HUDEP-2 (cell line): ENCODE data around the gene SCAF1.

ENCODE experiments used
- DNase-seq, 76 experiments: peaks; one replicate each; lab custom pipeline; 2025; ENCODE audit not compliant: unreplicated experiment in 76 of 76; lab: John Stamatoyannopoulos, UW

The SCAF1 gene

DNA sequence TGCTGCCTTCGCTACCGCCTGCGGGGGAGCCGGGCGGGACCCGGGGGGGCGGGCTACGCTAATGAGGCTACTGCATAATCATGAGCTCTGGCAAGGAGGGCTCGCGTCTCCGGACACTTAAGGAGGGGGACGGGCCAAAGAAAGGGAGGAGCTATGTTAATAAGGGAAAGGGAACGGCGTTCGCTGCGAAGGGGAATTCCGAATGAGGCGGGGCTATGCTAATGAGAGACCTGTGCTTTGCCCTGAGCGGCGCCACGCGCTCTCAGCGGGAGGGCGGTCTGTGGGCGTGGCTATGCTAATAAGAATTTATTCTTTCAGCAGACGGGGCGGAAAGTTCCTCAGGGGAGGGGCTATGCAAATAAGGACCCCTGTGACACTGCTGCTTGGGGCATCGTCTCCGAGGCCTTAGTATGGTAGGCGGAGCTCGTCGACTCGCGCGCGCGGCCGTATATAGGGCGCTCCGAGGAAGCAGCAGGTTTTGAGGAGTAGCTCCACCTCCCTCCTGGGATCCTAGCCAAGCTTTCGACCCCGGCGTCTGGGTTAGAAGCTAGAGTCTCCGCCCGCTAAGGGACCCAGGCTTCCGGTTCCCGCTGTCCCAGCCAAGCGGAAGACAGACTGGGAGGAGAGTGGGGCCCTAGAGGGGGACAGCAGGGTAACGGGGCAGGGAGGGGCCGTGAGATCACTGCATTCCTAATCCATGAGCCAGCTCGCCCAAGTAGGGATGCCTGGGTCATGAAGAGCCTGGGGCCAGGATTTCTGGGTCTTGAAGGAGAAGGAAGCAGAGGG, 1.7 kb upstream of the SCAF1 start, which contains the start of gene RRAS:
Gene RRAS, minus strand, starts transcription at position 31 of the 786 bp plus-strand sequence. CDS start 45 bp downstream, outside the sequence.
- DNase-seq, result peak; percentile 85 to 100 (median 100)

DNA sequence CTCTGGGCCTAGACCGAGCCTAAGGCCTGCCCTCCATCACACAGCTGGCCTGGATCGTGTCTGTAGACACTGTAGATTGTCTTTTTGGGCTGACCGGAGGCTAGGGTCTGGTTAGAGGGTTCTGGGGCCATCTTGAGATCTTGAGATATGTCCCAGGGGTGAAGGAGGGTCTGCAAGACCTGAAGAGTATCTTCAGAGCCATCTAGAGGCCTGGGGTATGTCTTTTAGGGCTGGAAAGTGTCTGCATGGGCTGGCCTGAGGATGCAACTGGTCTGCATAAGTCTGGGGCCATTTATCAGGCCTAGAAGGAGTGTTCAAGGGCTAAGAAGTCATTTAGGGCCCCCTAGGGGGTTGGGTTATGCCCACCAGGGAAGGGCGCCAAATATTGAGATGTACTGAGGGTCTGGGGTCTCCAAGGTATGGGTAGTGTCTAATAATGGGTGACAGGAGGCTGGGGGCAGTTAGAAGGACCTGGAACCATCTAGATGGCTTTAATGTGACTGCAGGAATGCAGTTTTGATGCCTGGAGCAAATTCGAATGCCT, 555 bp downstream of the SCAF1 start:
- peak in 1 of 76 experiments; percentile 35 for DNase-seq

GRCh38 chr19:49643466-49643865, 1.5 kb downstream of the SCAF1 start:
- DNase-seq, result peak in 50 of 76 experiments; percentile 15 to 69 (median 38)

DNA sequence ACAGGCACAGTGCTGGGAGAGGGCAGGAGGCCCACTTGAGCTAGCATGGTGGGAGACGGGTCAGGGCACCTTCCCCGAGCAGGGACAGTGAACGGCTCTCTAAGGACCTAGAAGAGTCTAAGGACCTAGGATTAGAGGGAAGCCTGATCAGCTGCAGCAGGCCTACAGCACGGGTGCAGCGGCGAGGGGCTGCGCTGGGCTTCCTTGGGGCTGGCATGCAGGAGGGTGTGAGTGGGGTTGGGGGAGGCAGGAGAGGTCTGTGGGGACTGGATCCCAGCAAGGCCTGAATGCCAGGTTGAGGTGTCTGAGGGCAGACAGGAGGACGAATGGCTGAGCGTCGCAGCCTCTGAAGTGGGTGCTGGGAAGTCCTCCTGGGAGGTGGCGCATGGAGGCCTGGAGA, 3.6 kb downstream of the SCAF1 start:
- DNase-seq, result no peak

- DNase-seq, result no peak
Measured at GRCh38 chr19:49645995-49646394, 4.0 kb downstream of the SCAF1 start.

DNA sequence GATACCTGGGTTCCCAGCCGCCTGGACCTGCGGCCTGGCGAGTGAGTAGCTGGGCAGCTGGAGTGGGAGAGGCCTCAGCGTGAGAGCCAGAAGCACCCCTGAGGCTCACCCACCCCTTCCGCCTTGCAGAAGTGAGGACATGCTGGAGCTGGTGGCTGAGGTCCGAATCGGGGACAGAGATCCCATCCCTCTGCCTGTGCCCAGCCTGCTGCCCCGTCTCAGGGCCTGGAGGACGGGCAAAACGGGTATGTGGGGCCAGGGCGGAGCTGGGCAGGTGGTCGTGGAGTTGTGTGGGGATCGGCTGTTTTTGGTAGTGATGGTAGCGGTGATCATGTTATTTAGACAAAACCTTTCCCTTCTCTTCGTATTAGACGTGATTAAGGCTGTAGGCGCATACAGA, 4.6 kb downstream of the SCAF1 start:
- no peak for DNase-seq

GRCh38 chr19:49651029-49651819, 9.2 kb downstream of the SCAF1 start:
- no peak for DNase-seq

- no peak for DNase-seq
Measured at GRCh38 chr19:49651820-49652550, 10.0 kb downstream of the SCAF1 start.

DNA sequence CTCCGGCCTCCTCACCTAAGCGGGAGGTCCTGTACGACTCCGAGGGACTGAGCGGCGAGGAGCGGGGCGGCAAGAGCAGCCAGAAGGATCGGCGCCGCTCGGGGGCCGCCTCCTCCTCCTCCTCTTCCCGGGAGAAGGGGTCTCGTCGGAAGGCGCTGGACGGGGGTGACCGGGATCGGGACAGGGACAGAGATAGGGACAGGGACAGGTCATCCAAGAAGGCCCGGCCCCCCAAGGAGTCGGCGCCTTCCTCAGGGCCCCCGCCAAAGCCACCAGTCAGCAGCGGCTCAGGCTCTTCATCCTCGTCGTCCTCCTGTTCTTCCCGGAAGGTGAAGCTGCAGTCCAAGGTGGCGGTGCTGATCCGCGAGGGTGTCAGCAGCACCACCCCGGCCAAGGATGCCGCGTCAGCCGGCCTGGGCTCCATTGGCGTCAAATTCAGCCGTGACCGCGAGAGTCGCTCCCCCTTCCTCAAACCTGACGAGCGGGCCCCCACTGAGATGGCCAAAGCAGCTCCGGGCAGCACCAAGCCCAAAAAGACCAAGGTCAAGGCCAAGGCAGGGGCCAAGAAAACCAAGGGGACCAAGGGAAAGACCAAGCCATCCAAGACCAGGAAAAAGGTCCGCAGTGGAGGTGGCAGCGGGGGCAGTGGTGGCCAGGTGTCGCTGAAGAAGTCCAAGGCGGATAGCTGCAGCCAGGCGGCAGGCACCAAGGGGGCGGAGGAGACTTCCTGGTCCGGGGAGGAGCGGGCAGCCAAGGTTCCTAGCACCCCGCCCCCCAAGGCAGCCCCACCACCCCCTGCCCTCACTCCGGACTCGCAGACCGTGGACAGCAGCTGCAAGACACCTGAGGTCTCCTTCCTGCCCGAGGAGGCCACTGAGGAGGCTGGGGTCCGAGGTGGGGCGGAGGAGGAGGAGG, 10.8 kb downstream of the SCAF1 start:
- DNase-seq, result no peak

- DNase-seq, result no peak
Measured at GRCh38 chr19:49653466-49653806, 11.4 kb downstream of the SCAF1 start.

- DNase-seq, result no peak
Measured at GRCh38 chr19:49654581-49654980, 12.6 kb downstream of the SCAF1 start.

GRCh38 chr19:49655570-49656455, 13.8 kb downstream of the SCAF1 start:
- DNase-seq, result no peak

GRCh38 chr19:49656456-49657109, 14.6 kb downstream of the SCAF1 start:
- no peak for DNase-seq

DNA sequence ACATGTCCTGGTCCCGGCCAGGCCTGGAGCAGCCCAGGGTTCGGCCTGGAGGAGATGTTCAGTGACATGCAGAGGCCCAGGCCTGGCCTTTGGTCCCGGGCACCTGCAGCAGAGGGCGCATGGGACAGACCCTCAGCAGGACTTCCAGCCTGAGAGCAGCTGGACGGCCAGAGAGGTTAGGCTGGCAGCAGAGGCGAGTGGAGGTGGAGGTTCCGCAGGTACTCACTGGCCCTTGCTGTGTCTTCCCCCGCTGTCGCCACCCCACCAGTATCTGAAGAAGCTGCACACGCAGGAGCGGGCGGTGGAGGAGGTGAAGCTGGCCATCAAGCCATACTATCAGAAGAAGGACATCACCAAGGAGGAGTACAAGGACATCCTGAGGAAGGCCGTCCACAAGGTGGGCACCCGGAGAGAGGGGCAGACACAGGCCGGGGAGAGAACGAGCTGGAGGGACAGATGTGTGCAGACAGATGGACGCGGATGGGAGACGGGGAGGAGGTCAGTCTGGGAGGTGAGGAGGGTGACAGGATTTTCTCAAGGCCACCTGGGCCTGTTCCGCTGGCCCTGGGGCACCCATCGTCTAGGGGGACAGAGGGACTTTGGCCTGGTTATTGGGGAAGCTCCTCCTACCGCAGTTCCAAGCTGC, 15.6 kb downstream of the SCAF1 start:
- DNase-seq, result no peak

- no peak for DNase-seq
Measured at GRCh38 chr19:49658139-49658517, 16.1 kb downstream of the SCAF1 start.

- DNase-seq, result no peak
Measured at GRCh38 chr19:49658566-49659442, 16.8 kb downstream of the SCAF1 start.

- no peak for DNase-seq
Measured at GRCh38 chr19:49660338-49660961, 18.4 kb downstream of the SCAF1 start.
